Midbrain (tissue), 1 donor: ENCODE measurements around the gene KCNJ5.
A peak's percentile ranks its signal among the peaks of the same experiment; 100 is the strongest.

Experiments
- DNase-seq: peaks from one replicate; lab custom pipeline; 2025; lab: John Stamatoyannopoulos, UW

KCNJ5 gene

GRCh38 chr11:128871168-128871610 lies 20.0 kb upstream of the KCNJ5 start:
- DNase-seq, result no peak

- no peak for DNase-seq
Measured at GRCh38 chr11:128872094-128872493, 19.1 kb upstream of the KCNJ5 start.

GRCh38 chr11:128872594-128872993 lies 18.6 kb upstream of the KCNJ5 start:
- no peak for DNase-seq

GRCh38 chr11:128874427-128874826 lies 16.7 kb upstream of the KCNJ5 start:
- no peak for DNase-seq

- no peak for DNase-seq
Measured at GRCh38 chr11:128876133-128876650, 15.0 kb upstream of the KCNJ5 start.

GRCh38 chr11:128877726-128878125 lies 13.4 kb upstream of the KCNJ5 start:
- DNase-seq, result no peak

- DNase-seq, result no peak
Measured at GRCh38 chr11:128878455-128878854, 12.7 kb upstream of the KCNJ5 start.

GRCh38 chr11:128879817-128880216 lies 11.3 kb upstream of the KCNJ5 start:
- no peak for DNase-seq

- no peak for DNase-seq
Measured at GRCh38 chr11:128881221-128881620, 9.9 kb upstream of the KCNJ5 start.

GRCh38 chr11:128882451-128882850 lies 8.7 kb upstream of the KCNJ5 start:
- DNase-seq, result no peak

GRCh38 chr11:128884054-128884453 lies 7.1 kb upstream of the KCNJ5 start:
- DNase-seq, result no peak

GRCh38 chr11:128884703-128885338 lies 6.3 kb upstream of the KCNJ5 start:
- peak; percentile 49 for DNase-seq

- no peak for DNase-seq
Measured at GRCh38 chr11:128886406-128887124, 4.6 kb upstream of the KCNJ5 start.

- no peak for DNase-seq
Measured at GRCh38 chr11:128888034-128888985, 2.8 kb upstream of the KCNJ5 start.

GRCh38 chr11:128889657-128890213 lies 1.4 kb upstream of the KCNJ5 start:
- DNase-seq, result no peak

- no peak for DNase-seq
Measured at GRCh38 chr11:128890216-128890542, 977 bp upstream of the KCNJ5 start.

GRCh38 chr11:128891913-128892398 lies 800 bp downstream of the KCNJ5 start:
- no peak for DNase-seq

GRCh38 chr11:128892866-128893565 lies 1.9 kb downstream of the KCNJ5 start:
- DNase-seq, result no peak

- no peak for DNase-seq
Measured at GRCh38 chr11:128893578-128894285, 2.6 kb downstream of the KCNJ5 start.

- no peak for DNase-seq
Measured at GRCh38 chr11:128894286-128894681, 3.1 kb downstream of the KCNJ5 start.

GRCh38 chr11:128894685-128895084 lies 3.5 kb downstream of the KCNJ5 start:
- DNase-seq, result no peak
